HepG2 (cell line): Measurements from ENCODE around the gene SERPIND1.

Experiments
- CTCF ChIP-seq: sonication (generic); formaldehyde crosslinking; IDR thresholded peaks from 2 replicates; pipeline ENCODE4 v1.5.0; 2020; ENCODE audit warnings: mild to moderate bottlenecking, missing genetic modification reagents, moderate library complexity
- EP300 ChIP-seq, 3 experiments: sonication (generic) in 1 of 3; formaldehyde crosslinking in 1 of 3; IDR thresholded peaks; 2 replicates each; pipeline versions ENCODE4 v1.5.1 to v1.6.1; 2011 to 2020; ENCODE audit warnings: low read depth in 2 of 3, low read length in 2 of 3, borderline replicate concordance in 1 of 3, improper control_type of control experiment in 1 of 3, mild to moderate bottlenecking in 1 of 3, missing genetic modification reagents in 1 of 3, moderate library complexity in 1 of 3
- GTF2F1 ChIP-seq: fragments of 150-350 bp; IDR thresholded peaks from 2 replicates; pipeline ENCODE4 v1.6.1; 2014; ENCODE audit warnings: low read length
- HDAC1 ChIP-seq: sonication (generic); formaldehyde crosslinking; IDR thresholded peaks from 2 replicates; pipeline ENCODE4 v1.5.1; 2020; ENCODE audit warnings: mild to moderate bottlenecking, missing genetic modification reagents
- ZNF33A ChIP-seq: sonication (generic); formaldehyde crosslinking; IDR thresholded peaks from 2 replicates; pipeline ENCODE4 v1.5.1; 2020; ENCODE audit warnings: missing genetic modification reagents, mild to moderate bottlenecking, moderate library complexity, borderline replicate concordance
- ZSCAN12 ChIP-seq: sonication (generic); formaldehyde crosslinking; IDR thresholded peaks from 2 replicates; pipeline ENCODE4 v1.9.0; 2021; ENCODE audit warnings: mild to moderate bottlenecking, missing genetic modification reagents

GRCh38 chr22:20751185-20751851 lies 22.6 kb upstream of the SERPIND1 start:
- TF ChIP-seq EP300 (IDR thresholded peaks at IDR 0.05; ENCODE audit: low read depth in 2 of 2, low read length in 2 of 2) (no peak), EP300 (CRISPR knock-in tag; IDR thresholded peaks at IDR 0.05; ENCODE audit: borderline replicate concordance) (no peak), ZNF33A (CRISPR knock-in tag) (no peak), ZSCAN12 (CRISPR knock-in tag) (no peak), HDAC1 (CRISPR knock-in tag) (no peak), GTF2F1 (no peak), CTCF (CRISPR knock-in tag) (0 out of 2 replicates have a peak, but pooled peaks have one; percentile 17)
